ENCODE results near the gene AP1G1.

- TF ChIP-seq CTCF (IDR thresholded peaks at IDR 0.05), result no peak
- no peak for TF ChIP-seq EP300 (IDR thresholded peaks at IDR 0.05)
- TF ChIP-seq POLR2A (IDR thresholded peaks at IDR 0.05), result no peak
Observed at GRCh38 chr16:71726476-71727315, 81.9 kb downstream of the AP1G1 start.

Measured in suprapubic skin (tissue), 3 donors.